ENCODE results near the gene FAM89A.
"Not testable (repeated sequence)": the region's sequence is repeated elsewhere in the genome, so short reads cannot be mapped to it uniquely, and the experiment has no call there.

Gene FAM89A

DNA sequence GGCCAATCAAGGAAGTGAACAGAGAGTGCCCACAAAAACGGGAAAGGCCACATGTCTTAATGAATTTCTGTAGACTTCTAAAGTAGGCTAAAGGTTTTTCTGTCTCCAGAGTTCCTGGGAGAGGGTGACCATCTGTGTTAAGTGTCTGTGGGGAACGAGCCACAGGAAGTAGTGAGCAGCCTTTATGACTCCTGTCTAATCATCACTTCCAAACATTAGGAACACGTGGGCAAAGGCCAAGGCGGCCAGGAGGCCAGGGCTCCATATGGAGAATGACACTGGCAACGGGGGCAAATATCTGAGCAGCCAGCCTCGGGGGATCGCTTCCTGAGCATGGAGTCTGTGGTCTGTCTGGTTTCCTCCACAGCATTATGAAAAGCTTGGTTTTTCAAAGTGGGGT lies 7.1 kb downstream of the FAM89A start:
- in situ Hi-C loops (cut with HindIII; ENCODE audit: low pct_ligation_motif_present, low sequenced_read_pairs): no loop called here
- Histone ChIP-seq H3K36me3 (replicated peaks) (no peaks in the 10 kb centered on the region), H3K4me3 (ENCODE audit: low read depth, low read length) (no peak overlapping the region), H3K27me3 (replicated peaks) (no peaks in the 10 kb centered on the region), H3K27ac (no peak overlapping the region)
- TF ChIP-seq, protein P1, sequence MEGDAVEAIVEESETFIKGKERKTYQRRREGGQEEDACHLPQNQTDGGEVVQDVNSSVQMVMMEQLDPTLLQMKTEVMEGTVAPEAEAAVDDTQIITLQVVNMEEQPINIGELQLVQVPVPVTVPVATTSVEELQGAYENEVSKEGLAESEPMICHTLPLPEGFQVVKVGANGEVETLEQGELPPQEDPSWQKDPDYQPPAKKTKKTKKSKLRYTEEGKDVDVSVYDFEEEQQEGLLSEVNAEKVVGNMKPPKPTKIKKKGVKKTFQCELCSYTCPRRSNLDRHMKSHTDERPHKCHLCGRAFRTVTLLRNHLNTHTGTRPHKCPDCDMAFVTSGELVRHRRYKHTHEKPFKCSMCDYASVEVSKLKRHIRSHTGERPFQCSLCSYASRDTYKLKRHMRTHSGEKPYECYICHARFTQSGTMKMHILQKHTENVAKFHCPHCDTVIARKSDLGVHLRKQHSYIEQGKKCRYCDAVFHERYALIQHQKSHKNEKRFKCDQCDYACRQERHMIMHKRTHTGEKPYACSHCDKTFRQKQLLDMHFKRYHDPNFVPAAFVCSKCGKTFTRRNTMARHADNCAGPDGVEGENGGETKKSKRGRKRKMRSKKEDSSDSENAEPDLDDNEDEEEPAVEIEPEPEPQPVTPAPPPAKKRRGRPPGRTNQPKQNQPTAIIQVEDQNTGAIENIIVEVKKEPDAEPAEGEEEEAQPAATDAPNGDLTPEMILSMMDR (IDR thresholded peaks at IDR 0.05; ENCODE audit: low read depth, low read length, missing control alignments): no peak
- DNase-seq: no peak

DNA sequence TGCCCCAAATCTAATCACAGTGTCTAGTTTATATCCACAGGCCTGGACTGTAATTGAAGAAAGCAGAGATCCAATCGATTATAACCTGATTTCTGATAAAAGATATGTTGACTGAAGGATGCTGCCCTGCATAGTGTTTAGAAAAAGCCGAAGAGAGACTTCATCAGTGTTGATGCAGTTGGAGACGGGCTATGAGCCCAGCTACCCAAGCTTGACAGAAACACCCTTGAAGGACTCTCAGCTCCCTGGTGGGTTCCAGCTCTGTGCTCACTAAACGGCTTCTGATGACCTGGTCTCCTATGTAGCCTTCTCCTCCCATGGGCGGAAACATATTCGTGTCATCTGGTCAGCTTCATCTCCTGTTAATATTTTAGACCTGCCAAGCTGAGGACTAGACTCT lies 10.2 kb downstream of the FAM89A start:
- H3K4me3 ChIP-seq (ENCODE audit: low read depth, low read length): no peak overlapping the region
- in situ Hi-C loops (cut with HindIII; ENCODE audit: low pct_ligation_motif_present, low sequenced_read_pairs): no loop called here
- H3K27ac ChIP-seq: no peak overlapping the region
- no peaks in the 10 kb centered on the region for H3K36me3 ChIP-seq (replicated peaks)
- no peaks in the 10 kb centered on the region for H3K27me3 ChIP-seq (replicated peaks)
- no peak for DNase-seq
- TF ChIP-seq, protein P1 (IDR thresholded peaks at IDR 0.05; ENCODE audit: low read depth, low read length, missing control alignments): no peak

DNA sequence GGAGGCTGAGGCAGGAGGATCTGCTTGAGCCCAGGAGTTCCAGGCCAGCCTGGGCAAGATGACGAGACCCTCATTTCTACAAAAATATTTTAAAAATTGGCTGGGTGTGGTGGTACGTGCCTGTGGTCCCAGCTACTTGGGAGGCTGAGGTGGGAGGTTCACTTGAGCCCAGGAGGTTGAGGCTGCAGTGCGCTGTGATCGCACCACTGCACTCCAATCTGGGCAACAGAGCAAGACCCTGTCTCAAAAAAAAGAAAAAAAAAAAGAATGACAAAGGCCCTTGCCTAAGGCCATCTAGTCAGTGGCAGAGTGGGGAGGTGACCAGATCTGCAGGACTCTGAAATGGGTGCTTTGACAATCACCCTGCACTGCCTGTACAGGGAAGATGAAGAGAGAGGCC lies 10.8 kb downstream of the FAM89A start:
- H3K4me3 ChIP-seq (ENCODE audit: low read depth, low read length); in situ Hi-C loops (cut with HindIII; ENCODE audit: low pct_ligation_motif_present, low sequenced_read_pairs); H3K27me3 ChIP-seq (replicated peaks); H3K36me3 ChIP-seq (replicated peaks); DNase-seq; H3K27ac ChIP-seq: not testable (repeated sequence)

DNA sequence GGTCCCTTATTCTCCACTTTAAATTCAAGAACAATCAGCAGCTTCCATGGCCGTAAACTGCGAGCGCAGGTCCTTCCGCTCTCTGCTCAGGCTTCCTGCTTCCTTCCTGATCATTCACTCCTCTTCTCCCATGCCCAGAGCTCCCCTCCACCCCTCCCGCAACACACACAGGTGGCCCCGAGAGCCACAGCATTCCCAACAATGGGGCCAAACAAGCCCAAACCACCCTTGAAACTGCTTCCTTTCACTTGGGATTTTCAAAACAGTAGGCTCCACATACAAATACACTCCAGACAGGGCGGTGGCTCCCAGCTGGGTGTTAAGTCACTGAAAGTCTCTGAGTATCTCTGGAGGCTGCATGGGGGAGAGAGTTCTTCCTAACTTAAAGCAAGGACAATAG lies 11.4 kb downstream of the FAM89A start:
- H3K36me3 ChIP-seq (replicated peaks): no peaks in the 10 kb centered on the region
- in situ Hi-C loops (cut with HindIII; ENCODE audit: low pct_ligation_motif_present, low sequenced_read_pairs): no loop called here
- H3K4me3 ChIP-seq (ENCODE audit: low read depth, low read length): no peak overlapping the region
- H3K27me3 ChIP-seq (replicated peaks): no peaks in the 10 kb centered on the region
- DNase-seq: no peak
- no peak overlapping the region for H3K27ac ChIP-seq
- TF ChIP-seq, protein P1 (IDR thresholded peaks at IDR 0.05; ENCODE audit: low read depth, low read length, missing control alignments): no peak

DNA sequence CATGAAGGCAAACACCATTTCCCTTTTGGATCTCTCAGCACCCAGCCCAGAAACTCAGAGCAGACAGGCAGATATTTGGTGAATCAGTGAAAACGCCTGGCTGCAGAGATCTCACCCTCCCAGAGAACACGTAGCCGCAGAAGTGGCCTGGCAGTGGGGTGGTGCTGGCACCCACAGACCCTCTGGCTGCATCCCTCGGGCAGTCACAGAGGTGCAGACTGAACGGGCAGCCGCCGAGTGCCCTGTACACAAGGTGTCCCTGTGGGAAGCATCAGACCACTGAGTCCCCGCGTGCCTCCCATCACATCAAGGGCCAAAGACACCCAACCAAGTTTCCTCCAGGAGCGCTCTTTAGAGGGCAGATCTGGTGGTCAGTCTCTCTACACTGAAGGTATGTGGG lies 12.1 kb downstream of the FAM89A start:
- no peak for DNase-seq
- Histone ChIP-seq H3K4me3 (ENCODE audit: low read depth, low read length) (no peak overlapping the region), H3K27ac (no peak overlapping the region), H3K36me3 (replicated peaks) (no peaks in the 10 kb centered on the region), H3K27me3 (replicated peaks) (no peaks in the 10 kb centered on the region)
- in situ Hi-C loops (cut with HindIII; ENCODE audit: low pct_ligation_motif_present, low sequenced_read_pairs): no loop called here
- TF ChIP-seq, protein P1 (IDR thresholded peaks at IDR 0.05; ENCODE audit: low read depth, low read length, missing control alignments): no peak

GRCh38 chr1:231027136-231027925 lies 12.7 kb downstream of the FAM89A start:
- in situ Hi-C loops (cut with HindIII; ENCODE audit: low pct_ligation_motif_present, low sequenced_read_pairs): no loop called here

More at GRCh38 chr1:231027136-231027925, 12.7 kb downstream of the FAM89A start:
- no peak for DNase-seq
- H3K27ac ChIP-seq: no peak overlapping the region
- TF ChIP-seq, protein P1 (IDR thresholded peaks at IDR 0.05; ENCODE audit: low read depth, low read length, missing control alignments): no peak
- H3K4me3 ChIP-seq (ENCODE audit: low read depth, low read length): no peak overlapping the region
- no peaks in the 10 kb centered on the region for H3K27me3 ChIP-seq (replicated peaks)
- no peaks in the 10 kb centered on the region for H3K36me3 ChIP-seq (replicated peaks)
